Limb (tissue), 2 donors: ENCODE results near the gene CCDC9B.

ENCODE experiments used
- DNase-seq, 2 donors: peaks; one replicate each; pipeline ENCODE4 v3.0.0-alpha.2; 2016; ENCODE audit errors: extremely low spot score in 2 of 2

Gene CCDC9B

DNA sequence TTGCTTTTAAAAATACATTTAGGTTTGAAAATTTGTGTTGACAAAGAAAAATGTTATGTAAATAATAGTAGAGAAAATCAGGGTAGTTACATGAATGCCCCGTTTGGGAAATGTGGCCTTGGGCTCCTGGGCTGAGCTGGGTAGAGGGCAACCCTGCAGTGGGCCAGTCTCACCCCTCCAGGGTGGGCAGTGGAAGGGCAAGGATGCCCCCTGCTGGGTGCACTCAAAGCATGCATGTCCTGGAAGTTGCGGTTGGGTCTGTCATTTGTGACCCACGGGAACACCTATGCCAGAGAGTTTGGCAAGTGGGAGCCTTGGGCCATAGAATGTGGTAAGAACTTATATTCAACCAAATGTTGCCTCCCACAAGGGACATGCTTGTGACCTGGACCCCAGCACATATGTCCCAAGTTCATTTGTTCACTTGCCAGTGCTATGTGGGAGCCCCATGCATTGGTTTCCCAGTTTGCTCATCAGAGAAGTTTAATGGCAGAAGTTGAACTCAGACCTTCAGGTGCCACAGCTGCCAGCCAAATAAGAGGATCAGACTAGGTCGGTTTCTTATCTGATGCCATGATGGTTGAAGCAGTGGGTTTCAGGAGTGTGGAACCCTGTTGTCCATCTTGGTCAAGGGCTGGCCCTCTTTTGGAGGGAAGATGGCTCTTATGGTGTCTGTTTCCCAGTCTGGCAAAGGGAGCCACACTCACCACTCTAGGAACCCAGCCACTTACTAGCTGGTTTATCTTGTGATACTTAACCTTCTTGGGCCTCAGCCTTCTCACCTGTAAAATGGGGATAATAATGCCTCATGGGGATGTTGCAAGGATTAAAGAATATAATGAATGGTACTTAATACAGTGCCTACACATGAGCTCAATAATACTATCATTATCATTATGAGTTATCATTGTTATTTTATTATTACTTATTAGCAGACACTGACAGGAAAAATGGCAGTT, 30.5 kb downstream of the CCDC9B start:
- peak in 1 of 2 donors; percentile 70 for DNase-seq

DNA sequence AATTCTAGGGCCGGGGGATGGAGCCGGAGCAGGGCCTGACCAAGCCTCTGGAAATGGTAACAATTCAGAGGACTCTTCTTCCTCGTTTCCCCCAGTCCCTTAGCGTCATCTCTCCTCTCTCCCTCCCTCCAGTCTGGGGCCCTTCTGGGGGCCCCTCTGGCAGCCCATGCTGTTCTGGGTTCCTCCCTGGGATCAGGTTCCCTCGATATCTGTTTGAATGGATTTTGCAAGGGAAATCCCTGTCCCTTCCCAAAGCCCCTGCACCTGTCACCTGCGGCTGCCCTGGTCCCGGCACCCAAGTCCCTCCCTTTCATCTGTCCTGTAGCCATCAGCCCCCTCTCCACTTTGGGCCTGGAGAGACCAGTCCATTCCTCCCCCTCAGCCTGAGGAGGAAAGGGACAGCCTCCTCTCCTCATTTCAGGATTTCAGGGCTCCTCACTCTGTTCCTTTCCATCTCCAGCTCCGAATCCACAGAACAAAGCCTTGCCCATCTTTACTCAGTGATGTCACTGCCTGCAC, 31.3 kb downstream of the CCDC9B start:
- no peak for DNase-seq

DNA sequence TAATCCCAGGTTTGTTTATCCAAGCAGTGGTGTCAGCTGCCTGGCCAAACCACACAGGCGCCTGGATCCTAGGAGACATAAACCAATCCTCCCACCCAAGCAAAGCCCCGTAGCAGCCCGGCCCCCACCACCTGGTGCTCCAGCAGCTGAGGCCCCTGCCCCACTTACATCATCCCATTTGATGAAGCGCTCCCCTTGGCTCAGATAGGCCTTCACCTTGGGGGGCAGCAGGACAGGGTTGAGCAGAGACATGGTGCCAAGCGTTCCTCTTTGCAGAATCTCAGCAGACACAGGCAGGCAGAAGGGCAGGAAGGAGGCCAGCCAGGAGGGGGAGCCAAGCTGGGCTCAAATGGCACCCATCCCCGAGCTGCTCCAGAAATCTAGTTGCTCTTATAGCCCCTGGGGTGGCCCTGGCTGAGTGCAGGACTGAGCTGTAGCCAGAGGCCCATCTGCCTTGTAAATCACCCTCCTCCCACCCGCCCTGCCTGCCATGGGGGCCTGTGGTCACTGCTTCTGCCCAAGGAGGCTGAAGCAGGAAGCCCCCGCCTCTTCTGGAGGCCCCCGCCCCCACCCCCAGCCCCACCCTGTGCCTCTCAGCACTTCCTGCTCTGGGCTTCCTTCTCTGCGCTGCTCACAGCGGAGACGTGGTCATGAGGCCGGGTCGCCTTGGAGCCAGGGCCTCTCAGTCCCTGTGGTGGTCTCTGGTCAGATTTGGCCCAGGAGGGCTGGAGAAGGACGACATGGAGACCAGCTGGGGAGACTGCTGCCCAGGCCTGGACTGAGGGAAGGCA, 33.1 kb downstream of the CCDC9B start, which contains the start of gene PLCB2:
Gene PLCB2, minus strand, starts transcription at position 515 of the 791 bp plus-strand sequence. Its CDS starts 263 bp downstream, at position 252.
- peak in 1 of 2 donors; percentile 46 for DNase-seq

DNA sequence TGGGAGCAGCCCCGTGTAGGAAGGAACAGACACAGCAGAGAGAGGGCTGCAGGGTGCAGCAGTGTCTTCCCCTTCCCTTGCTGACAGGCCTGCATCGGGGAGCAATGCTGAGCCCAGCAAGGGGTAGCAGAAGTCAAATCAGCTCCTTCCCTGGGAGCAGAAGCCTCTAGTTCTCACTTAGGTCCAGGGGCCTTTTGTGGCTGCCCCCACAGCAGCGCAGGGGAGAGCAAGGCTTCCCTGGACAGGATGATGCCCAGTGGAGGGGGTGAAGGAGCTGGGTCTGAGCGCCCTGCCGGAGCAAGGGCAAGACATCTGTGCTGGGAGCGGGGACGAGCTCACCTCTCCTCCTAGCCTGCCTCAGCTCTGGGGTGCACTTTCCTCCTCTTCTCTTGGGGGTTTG, 33.8 kb downstream of the CCDC9B start:
- no peak for DNase-seq

DNA sequence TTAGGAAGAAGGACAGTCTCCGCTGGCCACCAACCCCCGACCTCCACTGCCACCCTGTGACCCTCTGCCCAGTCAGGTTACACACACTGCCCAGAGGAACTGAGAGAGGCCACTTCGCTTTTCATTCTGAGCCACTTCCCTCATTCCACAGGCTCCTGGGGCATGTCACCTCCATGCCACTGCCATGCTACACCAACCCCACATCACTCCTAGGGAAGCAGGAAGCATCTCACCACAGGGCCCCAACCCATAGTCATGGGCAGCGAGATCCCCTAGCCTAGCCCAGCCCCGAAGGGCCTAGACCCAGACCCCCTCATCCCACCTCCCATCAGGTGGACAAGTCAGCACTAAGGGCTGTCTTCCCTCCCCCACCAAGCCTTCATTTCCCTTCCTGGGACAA, 34.4 kb downstream of the CCDC9B start:
- DNase-seq = no peak

DNA sequence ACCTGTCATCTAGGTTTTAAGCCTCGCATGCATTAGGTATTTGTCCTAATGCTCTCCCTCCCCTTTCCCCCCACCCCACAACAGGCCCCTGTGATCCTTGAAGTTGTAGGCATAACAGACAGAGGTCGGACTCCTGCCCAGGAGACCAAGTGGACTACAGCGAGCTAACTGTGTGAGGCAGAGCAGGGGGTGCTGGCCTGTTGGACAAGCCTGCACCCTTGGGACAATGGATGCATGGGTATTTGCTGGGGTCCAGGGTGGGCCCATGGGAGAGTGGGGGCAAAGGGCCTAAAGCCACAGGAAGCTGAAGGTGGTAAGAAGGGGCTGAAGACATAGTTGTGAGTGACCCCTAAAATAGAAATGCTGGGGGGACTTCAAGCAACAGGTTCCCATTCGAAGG, 35.5 kb downstream of the CCDC9B start:
- no peak for DNase-seq

DNA sequence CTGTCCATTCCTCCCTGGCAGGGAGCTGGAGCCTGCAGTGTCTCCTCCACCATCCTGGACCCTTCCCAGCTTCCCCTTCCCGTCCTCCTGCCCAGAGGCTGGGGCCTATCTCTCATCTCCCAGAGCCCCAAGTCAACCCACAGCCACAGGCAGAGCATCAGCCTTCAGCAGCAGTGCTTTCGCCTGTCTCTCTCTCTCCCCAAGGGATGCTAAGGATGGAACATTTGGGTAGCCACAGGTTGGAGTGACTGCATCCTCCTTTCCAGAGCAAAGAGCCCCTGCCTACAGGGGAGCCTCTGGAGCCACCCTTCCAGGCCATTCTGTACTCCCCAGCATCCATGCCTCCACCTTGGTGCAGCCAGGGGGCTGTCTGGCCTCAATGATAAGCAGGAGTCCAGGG, 37.2 kb downstream of the CCDC9B start:
- no peak for DNase-seq

DNA sequence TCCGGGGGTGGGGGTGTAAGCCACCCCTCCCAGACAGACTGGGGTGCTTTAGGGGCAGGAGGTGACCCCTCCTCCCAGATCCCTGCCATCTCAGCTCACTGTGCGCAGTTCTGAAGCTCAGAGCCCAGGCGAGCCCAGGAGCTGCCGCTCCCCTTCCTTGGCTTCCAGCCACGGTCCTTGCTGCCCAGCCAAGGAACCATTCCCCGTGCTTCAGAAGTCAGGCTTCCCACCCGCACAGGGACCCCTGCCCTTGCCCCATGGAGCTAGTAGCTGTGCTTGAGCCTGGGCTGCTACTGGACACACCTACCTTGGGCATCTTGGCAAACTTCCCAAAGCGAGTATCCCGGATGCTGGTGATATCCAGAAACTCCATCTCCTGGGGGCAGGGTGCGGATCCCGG, 37.8 kb downstream of the CCDC9B start:
- no peak for DNase-seq

DNA sequence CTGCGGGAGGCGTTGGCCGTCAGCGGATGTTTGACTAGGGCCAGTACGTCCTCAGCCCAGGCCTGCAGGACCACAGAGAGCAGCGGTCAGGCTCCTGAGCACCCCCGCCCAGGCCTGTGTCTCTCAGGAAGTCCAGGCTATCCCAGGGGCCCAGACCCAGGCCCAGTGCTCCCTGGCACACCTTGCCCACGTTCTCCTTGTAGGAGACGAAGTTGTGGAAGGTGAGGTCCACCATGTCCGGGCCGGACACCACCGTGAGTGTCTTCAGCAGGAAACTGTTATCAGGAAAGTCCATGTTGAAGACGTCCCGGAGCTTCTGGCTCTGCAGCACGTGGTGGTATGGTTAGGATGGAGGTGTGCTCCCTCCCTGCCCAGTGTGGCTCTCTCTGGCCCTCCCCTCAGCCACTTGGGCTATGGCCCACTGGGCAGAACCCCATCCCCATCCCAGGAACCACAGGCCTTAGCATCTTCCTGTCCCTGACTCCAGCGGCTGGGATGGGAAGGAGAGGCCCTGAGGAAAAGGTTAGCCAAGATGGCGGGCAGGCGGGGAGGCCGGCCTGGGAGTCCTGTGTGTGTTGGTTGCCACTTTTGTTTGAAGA, 38.4 kb downstream of the CCDC9B start:
- no peak for DNase-seq

DNA sequence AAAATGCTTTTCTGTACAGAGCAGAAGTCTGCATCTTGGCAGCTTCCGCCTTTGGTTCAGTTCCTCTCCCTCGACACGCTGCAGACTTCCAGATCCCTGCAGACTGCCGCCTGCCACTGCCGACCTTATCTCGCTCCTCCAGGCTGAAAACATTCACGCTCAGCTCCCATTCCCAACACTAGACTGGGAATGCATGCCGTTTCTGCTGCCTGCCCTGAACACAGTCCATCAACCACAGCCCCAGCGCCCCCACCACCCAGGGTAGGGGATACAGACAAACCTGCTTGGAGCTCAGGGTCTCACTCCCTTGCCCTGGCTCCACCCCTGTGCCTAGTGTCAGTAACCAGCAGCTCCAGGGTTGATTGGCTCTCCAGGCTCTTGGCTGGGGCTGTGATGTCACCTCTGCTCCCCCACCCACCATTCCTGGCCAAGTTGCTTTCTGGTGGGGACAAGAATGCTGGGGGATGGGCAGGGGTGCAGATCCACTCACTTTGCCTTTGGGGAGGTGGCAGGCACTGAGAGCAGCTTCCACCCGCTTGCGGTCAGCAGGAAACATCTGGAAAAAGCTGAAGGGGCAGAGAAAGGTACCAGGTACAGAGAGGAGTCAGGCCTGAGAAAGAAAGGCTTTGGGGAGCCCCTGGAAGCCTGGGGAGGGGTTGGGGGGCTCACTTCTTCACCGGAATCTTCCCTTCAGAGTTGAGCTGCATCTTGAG, 39.1 kb downstream of the CCDC9B start:
- DNase-seq = no peak

DNA sequence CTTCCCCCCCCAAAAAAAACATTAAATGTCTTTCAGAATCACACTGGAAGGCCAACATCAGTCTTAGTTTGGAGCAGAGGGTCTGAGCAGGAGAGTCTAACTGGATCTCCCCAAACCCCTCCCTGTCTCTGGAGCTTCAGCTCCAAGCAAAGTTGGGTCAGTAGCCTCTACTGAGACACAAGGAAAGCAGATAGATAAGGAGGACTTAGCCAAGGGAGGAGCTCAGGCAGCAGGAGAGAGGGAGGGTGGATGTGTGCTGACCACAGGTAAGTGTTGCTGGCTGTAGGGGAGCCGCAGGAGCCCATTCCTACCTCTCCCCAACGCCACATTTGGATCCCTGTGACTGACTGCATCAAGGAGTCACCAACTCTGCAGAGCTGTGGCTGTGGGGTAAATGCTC, 40.0 kb downstream of the CCDC9B start:
- no peak for DNase-seq

DNA sequence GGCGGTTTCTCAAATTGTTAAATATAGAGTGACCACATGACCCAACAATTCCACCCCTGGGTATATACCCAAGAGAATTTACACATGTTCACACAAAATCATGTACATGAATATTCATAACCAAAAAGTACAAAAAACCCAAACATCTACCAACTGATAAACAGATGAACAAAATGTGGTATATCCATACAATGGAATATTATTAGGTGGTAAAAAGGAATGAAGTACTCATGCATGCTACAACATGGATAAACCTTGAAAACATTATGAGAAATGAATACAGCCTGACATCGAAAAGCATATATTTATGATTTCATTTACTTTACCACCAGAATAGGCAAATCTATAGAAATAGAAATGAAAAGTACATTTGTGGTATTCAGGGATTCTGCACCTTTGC, 40.4 kb downstream of the CCDC9B start:
- no peak for DNase-seq

DNA sequence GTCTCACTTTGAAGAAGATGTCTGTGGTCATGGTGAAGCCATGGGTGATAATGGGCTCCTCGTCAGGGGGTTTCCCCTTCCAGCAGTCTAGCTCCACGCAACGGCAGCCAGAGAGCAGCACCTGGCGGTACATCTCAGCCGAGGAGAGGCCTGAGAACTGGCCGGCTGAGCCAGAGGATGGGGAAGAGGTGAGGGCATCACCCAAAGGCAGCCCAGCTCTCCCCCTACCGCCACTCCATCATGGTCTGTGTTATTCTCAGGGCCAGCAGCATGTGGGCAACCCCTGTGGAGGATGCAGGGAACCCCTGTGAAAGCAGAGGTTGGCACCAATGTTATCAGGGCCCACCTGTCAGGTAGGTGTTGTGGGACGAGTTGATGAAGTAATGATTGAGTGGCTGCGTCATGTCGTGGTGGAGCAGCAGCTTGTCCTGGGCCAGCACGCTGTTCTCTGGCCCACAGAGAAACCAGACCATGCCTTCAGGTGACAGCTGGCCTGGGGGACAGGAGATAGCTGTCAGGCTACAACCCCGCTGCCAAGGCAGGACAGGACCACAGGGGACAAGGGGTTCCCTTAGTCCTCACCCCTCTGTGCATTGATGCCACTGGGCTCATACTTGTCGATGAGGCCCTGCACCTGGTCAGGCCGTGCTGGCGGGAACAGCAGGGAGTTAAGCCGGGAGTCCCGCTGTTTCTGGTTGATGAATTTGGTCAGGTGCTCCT, 42.4 kb downstream of the CCDC9B start:
- DNase-seq = no peak

DNA sequence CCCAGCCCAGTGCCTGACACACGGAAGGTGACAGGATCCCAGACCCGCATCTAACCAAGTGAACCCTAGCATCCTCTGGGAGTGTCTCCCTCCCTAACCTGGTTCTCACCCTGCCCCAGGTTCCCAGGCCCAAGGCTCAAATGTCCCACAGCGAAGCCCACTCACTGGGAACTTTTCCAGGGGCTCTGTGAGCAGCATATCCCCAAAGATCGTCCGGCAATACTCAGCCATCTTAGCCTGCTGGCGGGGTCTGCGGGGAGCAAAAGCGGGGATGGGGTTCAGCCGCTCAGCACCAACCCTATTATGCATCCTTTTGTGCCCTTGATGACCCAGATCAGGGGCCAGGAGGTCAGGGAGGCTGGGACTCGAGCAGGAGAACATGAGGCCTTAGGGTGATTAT, 43.4 kb downstream of the CCDC9B start:
- DNase-seq = no peak

DNA sequence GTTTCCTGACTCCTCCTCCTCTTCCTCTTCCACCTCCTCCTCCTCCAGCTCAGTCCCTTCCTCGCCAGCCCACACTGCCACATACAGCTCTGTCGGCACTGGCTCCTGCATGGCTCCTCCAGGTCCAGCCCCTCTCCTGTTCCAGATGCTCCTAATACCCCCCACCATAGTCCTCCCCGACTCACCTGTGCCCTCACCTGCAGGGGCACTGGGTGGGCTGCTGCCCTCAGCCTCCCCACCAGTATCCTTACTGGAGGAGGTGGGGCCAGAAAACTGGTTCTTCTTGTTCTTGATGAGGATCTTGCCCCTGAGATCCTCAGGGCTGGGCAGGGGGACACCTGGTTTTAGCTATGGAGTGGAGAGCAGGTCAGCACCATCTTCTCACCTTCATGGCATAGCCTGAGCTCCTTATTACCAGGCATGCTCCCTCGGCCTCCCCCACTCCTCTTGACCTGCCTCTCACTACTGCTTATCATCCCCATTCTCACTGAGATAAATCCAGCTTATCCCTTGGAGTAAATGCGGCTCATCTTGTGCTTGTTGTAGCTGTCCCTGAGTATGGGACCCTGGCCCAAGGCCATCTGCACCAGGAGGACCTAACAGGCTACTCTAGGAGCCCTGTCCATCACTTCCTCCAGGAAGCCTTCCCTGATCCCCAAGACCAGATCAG, 44.0 kb downstream of the CCDC9B start:
- no peak for DNase-seq

DNA sequence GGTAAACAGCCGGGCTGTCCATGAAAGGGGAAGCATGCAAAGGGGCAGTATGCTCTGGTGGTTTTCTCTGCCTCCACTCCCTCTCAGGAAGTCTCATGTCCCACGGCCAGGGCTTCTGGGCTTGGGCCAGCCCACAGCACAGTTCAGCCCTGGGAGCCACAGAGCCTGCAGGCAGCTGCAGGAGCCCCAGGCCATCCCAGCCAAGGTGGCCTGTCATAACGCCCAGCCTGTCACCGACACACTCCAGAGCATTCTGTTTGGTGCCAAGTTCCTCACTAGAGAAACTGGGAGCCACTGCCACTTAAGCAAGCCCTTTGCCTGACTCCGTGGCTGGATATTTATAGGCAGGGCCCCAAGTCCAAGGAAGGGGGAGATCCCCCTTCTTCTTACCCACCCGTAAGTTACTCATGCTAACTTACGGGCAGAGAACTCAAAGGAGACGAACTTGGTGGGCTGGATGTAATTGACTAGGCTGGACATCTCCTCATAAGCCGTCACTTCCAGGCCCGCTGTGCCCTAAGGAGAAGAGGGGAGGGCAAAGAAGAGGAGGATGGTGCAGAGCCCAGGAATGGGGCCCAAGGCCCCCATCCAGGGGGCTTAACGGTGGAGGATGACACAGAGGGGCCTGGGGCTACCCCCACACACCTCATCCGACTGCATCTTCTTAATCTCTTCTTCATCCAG, 44.7 kb downstream of the CCDC9B start:
- DNase-seq = no peak

DNA sequence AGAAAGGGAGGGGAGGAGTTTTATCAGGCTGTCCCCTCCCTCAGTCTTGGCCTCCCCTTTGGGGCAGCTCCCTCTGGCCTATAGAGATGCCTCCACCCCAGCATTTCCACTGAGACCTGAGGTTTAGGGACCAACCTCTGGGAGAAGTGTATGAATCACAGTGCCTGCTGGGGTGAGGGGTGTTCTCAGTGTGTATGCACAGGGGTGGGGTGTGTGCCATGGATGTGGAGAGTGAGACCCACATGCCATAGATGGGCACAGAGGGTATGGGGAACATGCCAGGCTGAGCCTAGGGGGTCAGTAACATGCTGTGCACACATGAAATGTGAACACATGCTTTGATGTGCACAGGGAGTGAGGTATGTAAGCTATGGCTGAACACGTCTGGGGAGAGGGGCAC, 45.4 kb downstream of the CCDC9B start:
- no peak for DNase-seq

DNA sequence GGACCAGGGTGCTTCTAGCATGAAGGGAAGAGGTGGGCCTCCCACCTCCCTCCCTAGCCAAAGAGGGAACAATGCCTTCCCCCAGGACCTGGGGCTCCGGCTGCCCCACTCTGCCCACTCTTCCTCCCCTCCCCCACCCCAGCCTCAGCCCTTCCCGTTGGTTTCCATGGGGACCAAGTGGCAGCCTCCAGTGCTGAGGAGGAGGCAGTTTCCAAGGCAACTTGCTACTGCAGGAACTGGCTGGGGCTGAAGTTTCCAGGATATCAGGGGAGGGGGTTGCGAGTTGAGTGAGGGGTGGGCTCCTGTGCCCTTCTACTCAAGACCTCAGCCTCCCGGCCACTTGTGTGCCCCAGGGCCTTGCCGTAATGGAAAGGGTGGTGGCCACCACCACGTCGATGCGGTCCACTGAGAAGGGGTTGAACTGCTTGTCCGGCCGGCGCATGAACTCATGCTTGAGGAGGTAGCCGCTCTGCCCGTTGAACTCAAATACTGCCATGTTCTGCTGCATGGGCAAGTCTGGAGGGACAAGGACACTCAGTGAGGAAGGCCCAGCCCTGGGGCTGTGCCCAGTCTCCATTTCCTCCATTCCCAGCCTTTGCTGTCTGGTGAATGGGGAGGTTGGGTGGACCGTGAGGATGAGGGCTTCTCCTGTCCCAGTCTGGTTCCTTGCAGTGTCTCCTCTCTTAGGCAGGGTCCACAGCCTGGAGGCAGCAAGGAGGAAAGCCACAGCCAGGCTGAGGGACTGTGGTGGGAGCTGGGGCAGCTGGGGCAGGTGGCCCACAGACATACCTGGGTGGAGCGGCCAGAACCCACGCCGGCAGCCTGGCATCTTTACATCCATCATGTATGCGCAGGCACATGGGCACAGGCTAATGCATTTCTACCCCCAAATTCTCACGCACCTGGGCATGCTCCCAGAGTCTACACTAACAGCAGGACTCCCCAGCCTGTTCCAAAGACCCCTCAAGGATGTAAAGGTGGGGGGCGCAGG, 46.5 kb downstream of the CCDC9B start:
- DNase-seq = no peak
